ENCODE results near the gene ENDOD1.
"Not testable (repeated sequence)": the region's sequence is repeated elsewhere in the genome, so short reads cannot be mapped to it uniquely, and the experiment has no call there.

Gene ENDOD1

GRCh38 chr11:95135155-95135554 is 45.5 kb downstream of the ENDOD1 start:
- TF ChIP-seq CTCF (IDR thresholded peaks at IDR 0.05; ENCODE audit: low read depth, low read length) = no peak

GRCh38 chr11:95135880-95136279 is 46.2 kb downstream of the ENDOD1 start:
- TF ChIP-seq CTCF (IDR thresholded peaks at IDR 0.05; ENCODE audit: low read depth, low read length) = no peak
- no peak overlapping the region for H3K4me3 ChIP-seq (ENCODE audit: low read depth, low read length)

More at GRCh38 chr11:95135155-95135554, 45.5 kb downstream of the ENDOD1 start:
- no peak overlapping the region for H3K4me3 ChIP-seq (ENCODE audit: low read depth, low read length)

GRCh38 chr11:95136747-95137146 is 47.1 kb downstream of the ENDOD1 start:
- not testable (repeated sequence) for H3K4me3 ChIP-seq (ENCODE audit: low read depth, low read length)

- no peak overlapping the region for H3K4me3 ChIP-seq (ENCODE audit: low read depth, low read length)
- no peak for TF ChIP-seq CTCF (IDR thresholded peaks at IDR 0.05; ENCODE audit: low read depth, low read length)
Measured at GRCh38 chr11:95137299-95137698, 47.7 kb downstream of the ENDOD1 start.

- TF ChIP-seq CTCF (IDR thresholded peaks at IDR 0.05; ENCODE audit: low read depth, low read length) = no peak
- H3K4me3 ChIP-seq (ENCODE audit: low read depth, low read length) = no peak overlapping the region
Measured at GRCh38 chr11:95138448-95138847, 48.8 kb downstream of the ENDOD1 start.

GRCh38 chr11:95140397-95141033 is 50.9 kb downstream of the ENDOD1 start:
- no peak for TF ChIP-seq CTCF (IDR thresholded peaks at IDR 0.05; ENCODE audit: low read depth, low read length)
- no peak overlapping the region for H3K4me3 ChIP-seq (ENCODE audit: low read depth, low read length)

- H3K4me3 ChIP-seq (ENCODE audit: low read depth, low read length) = no peak overlapping the region
- TF ChIP-seq CTCF (IDR thresholded peaks at IDR 0.05; ENCODE audit: low read depth, low read length) = no peak
Measured at GRCh38 chr11:95142431-95142830, 52.8 kb downstream of the ENDOD1 start.

GRCh38 chr11:95143106-95143681 is 53.5 kb downstream of the ENDOD1 start:
- no peak overlapping the region for H3K4me3 ChIP-seq (ENCODE audit: low read depth, low read length)
- no peak for TF ChIP-seq CTCF (IDR thresholded peaks at IDR 0.05; ENCODE audit: low read depth, low read length)
